Hepatocyte (in vitro differentiated cells): ENCODE results near the gene CCNK.

Experiments
- CTCF ChIP-seq: fragments of 200-600 bp; sonication (generic); IDR thresholded peaks from 2 replicates; pipeline ENCODE4 v1.5.1; 2016; ENCODE audit warnings: antibody characterized with exemption, mild to moderate bottlenecking; ENCODE audit not compliant: poor library complexity
- EZH2 ChIP-seq: fragments of 200-600 bp; sonication (generic); IDR thresholded peaks from 2 replicates; pipeline ENCODE4 v1.6.1; 2016; ENCODE audit warnings: antibody characterized with exemption, mild to moderate bottlenecking, borderline replicate concordance

- TF ChIP-seq EZH2 (no peak), CTCF (no peak)
Measured at GRCh38 chr14:99502989-99503421, 21.8 kb downstream of the CCNK start.
